ENCODE data around the gene AKAP12.

- TF ChIP-seq NFYB (CRISPR knock-in tag; conservative IDR thresholded peaks at IDR 0.05; ENCODE audit: low read depth) (no peak), ZNF396 (CRISPR knock-in tag; IDR thresholded peaks at IDR 0.05; ENCODE audit: borderline replicate concordance) (no peak), CTCF (IDR thresholded peaks at IDR 0.05) (no peak), ZNF263 (CRISPR knock-in tag; IDR thresholded peaks at IDR 0.05; ENCODE audit: low read depth) (no peak), ATF3 (CRISPR knock-in tag; conservative IDR thresholded peaks at IDR 0.05) (no peak), ESRRA (CRISPR knock-in tag; IDR thresholded peaks at IDR 0.05; ENCODE audit: borderline replicate concordance) (no peak), PRDM15 (CRISPR knock-in tag; IDR thresholded peaks at IDR 0.05) (no peak), HMGXB4 (CRISPR knock-in tag; IDR thresholded peaks at IDR 0.05) (no peak)
Observed at GRCh38 chr6:151353795-151354194, 114.0 kb downstream of the AKAP12 start.

Measured in WTC11 (cell line).